ENCODE results near the gene KCND3. TPM values are rescaled to one million over a fixed set of nuclear protein-coding genes. Genes with fewer than 3 reads are reported as not detected.

Gene KCND3
- total RNA-seq, 4 donors from 2014 or later: 0.35 to 4.1 (median 0.90) TPM

GRCh38 chr1:111834956-111835355, 154.5 kb downstream of the KCND3 start:
- no peaks in the 10 kb centered on the region for H3K36me3 ChIP-seq
- no peaks in the 10 kb centered on the region for H3K27me3 ChIP-seq
- H3K9me3 ChIP-seq: no peaks in the 10 kb centered on the region
- no peak for DNase-seq
- H3K27ac ChIP-seq: no peak overlapping the region
- TF ChIP-seq CTCF (IDR thresholded peaks at IDR 0.05): no peak
- TF ChIP-seq POLR2A (IDR thresholded peaks at IDR 0.05): no peak
- no peak overlapping the region for H3K4me3 ChIP-seq
- H3K4me1 ChIP-seq: no peaks in the 10 kb centered on the region

GRCh38 chr1:111833334-111833733, 156.1 kb downstream of the KCND3 start:
- Histone ChIP-seq H3K36me3 (no peaks in the 10 kb centered on the region), H3K4me3 (no peak overlapping the region), H3K4me1 (no peaks in the 10 kb centered on the region), H3K27ac (no peak overlapping the region), H3K27me3 (no peaks in the 10 kb centered on the region), H3K9me3 (no peaks in the 10 kb centered on the region)
- TF ChIP-seq POLR2A (IDR thresholded peaks at IDR 0.05): no peak
- TF ChIP-seq CTCF (IDR thresholded peaks at IDR 0.05): no peak
- DNase-seq: no peak

- DNase-seq: no peak
- H3K36me3 ChIP-seq: no peaks in the 10 kb centered on the region
- H3K4me1 ChIP-seq: no peaks in the 10 kb centered on the region
- H3K27ac ChIP-seq: no peak overlapping the region
- no peaks in the 10 kb centered on the region for H3K9me3 ChIP-seq
- TF ChIP-seq CTCF (IDR thresholded peaks at IDR 0.05) (no peak), POLR2A (IDR thresholded peaks at IDR 0.05) (no peak)
- no peak overlapping the region for H3K4me3 ChIP-seq
- H3K27me3 ChIP-seq: no peaks in the 10 kb centered on the region
Observed at GRCh38 chr1:111832521-111833155, 156.8 kb downstream of the KCND3 start.

- no peak for TF ChIP-seq POLR2A (IDR thresholded peaks at IDR 0.05)
- TF ChIP-seq CTCF (IDR thresholded peaks at IDR 0.05): no peak
- DNase-seq: no peak
Observed at GRCh38 chr1:111831153-111831552, 158.3 kb downstream of the KCND3 start.

GRCh38 chr1:111827946-111828345, 161.5 kb downstream of the KCND3 start:
- TF ChIP-seq POLR2A (IDR thresholded peaks at IDR 0.05) (no peak), CTCF (IDR thresholded peaks at IDR 0.05) (no peak)
- H3K9me3 ChIP-seq: no peaks in the 10 kb centered on the region
- no peaks in the 10 kb centered on the region for H3K36me3 ChIP-seq
- no peaks in the 10 kb centered on the region for H3K27me3 ChIP-seq
- no peaks in the 10 kb centered on the region for H3K4me1 ChIP-seq
- no peak overlapping the region for H3K27ac ChIP-seq
- H3K4me3 ChIP-seq: no peak overlapping the region
- DNase-seq: no peak

More at GRCh38 chr1:111831153-111831552, 158.3 kb downstream of the KCND3 start:
- H3K4me1 ChIP-seq: no peaks in the 10 kb centered on the region
- no peaks in the 10 kb centered on the region for H3K36me3 ChIP-seq
- no peak overlapping the region for H3K27ac ChIP-seq
- no peaks in the 10 kb centered on the region for H3K27me3 ChIP-seq
- H3K4me3 ChIP-seq: no peak overlapping the region
- no peaks in the 10 kb centered on the region for H3K9me3 ChIP-seq

GRCh38 chr1:111826278-111826677, 163.2 kb downstream of the KCND3 start:
- Histone ChIP-seq H3K4me1 (no peaks in the 10 kb centered on the region), H3K9me3 (no peaks in the 10 kb centered on the region), H3K4me3 (no peak overlapping the region), H3K27me3 (no peaks in the 10 kb centered on the region), H3K36me3 (no peaks in the 10 kb centered on the region), H3K27ac (no peak overlapping the region)
- DNase-seq: no peak
- TF ChIP-seq CTCF (IDR thresholded peaks at IDR 0.05): no peak
- no peak for TF ChIP-seq POLR2A (IDR thresholded peaks at IDR 0.05)

Data from Peyer's patch (tissue), 4 donors.